Measurements from ENCODE around the gene ACAA2.

Gene ACAA2

DNA sequence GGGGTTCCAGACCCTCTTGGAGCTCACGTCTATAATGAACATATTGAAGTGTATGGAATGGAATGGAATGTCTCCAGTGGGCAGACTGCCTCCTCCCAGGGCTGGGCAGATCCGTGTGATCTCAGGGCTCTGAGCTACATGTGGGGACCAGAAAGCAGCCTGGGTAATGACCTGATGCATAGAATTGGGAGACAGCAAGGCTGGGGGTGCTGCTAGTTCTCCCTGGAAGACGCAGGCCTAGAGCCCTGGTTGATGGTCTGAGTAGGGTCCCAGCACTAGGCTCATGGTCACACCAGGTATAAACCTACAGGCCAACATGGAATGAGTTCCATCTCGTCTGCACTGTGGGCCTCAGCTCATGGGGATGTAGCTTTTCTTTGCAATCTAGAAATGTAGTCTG lies 46.7 kb downstream of the ACAA2 start:
- no peak for DNase-seq (ENCODE audit: low read depth)

DNA sequence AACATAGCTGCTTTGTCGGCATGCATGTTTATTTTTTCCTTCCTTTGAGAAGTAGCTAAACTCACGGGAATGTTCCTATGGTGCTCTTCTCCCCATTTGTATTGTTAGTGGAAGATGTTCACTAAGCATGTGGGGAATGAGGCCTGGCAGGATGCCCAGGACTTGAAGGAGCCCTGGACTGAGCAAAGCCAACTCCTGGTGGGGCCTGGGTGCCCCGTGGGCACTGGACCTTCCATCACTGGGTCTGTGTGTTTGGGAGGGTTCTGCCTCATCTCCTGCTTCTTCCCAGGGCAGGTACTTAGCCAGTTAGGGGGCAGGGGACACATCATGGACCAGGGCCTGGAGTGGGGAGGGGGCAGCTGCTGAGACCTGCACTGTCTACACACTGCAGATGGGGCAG lies 49.3 kb downstream of the ACAA2 start:
- TF ChIP-seq, protein P1, sequence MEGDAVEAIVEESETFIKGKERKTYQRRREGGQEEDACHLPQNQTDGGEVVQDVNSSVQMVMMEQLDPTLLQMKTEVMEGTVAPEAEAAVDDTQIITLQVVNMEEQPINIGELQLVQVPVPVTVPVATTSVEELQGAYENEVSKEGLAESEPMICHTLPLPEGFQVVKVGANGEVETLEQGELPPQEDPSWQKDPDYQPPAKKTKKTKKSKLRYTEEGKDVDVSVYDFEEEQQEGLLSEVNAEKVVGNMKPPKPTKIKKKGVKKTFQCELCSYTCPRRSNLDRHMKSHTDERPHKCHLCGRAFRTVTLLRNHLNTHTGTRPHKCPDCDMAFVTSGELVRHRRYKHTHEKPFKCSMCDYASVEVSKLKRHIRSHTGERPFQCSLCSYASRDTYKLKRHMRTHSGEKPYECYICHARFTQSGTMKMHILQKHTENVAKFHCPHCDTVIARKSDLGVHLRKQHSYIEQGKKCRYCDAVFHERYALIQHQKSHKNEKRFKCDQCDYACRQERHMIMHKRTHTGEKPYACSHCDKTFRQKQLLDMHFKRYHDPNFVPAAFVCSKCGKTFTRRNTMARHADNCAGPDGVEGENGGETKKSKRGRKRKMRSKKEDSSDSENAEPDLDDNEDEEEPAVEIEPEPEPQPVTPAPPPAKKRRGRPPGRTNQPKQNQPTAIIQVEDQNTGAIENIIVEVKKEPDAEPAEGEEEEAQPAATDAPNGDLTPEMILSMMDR (IDR thresholded peaks at IDR 0.05; ENCODE audit: insufficient read depth, low read depth, low read length, missing control alignments) = no peak
- no peak for DNase-seq (ENCODE audit: low read depth)
- H3K4me3 ChIP-seq (ENCODE audit: low read length) = no peak overlapping the region

More for the DNA sequence above, 46.7 kb downstream of the ACAA2 start:
- H3K4me3 ChIP-seq (ENCODE audit: low read length) = no peak overlapping the region
- TF ChIP-seq, protein P1 (IDR thresholded peaks at IDR 0.05; ENCODE audit: insufficient read depth, low read depth, low read length, missing control alignments) = no peak

DNA sequence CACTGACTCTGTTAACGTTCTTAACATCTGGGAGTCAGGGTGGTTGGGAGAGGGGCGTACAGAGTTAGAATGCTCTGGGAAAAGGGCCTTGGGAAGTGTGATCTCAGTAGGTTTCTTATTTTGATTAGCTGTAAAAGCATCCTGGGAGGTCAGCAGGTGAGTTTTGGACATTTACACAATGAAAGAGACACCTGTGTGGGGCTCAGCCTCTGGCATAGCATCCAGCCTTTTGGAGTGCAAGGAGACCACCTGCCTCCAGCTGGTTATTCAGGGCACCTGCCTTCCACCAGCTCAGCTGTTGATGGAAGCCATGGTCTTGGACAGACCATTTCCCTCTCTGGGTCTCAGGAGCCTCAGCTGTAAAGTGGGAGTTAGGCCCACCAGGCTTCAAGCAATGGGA lies 49.7 kb downstream of the ACAA2 start:
- H3K4me3 ChIP-seq (ENCODE audit: low read length) = no peak overlapping the region
- no peak for DNase-seq (ENCODE audit: low read depth)
- TF ChIP-seq, protein P1 (IDR thresholded peaks at IDR 0.05; ENCODE audit: insufficient read depth, low read depth, low read length, missing control alignments) = no peak

DNA sequence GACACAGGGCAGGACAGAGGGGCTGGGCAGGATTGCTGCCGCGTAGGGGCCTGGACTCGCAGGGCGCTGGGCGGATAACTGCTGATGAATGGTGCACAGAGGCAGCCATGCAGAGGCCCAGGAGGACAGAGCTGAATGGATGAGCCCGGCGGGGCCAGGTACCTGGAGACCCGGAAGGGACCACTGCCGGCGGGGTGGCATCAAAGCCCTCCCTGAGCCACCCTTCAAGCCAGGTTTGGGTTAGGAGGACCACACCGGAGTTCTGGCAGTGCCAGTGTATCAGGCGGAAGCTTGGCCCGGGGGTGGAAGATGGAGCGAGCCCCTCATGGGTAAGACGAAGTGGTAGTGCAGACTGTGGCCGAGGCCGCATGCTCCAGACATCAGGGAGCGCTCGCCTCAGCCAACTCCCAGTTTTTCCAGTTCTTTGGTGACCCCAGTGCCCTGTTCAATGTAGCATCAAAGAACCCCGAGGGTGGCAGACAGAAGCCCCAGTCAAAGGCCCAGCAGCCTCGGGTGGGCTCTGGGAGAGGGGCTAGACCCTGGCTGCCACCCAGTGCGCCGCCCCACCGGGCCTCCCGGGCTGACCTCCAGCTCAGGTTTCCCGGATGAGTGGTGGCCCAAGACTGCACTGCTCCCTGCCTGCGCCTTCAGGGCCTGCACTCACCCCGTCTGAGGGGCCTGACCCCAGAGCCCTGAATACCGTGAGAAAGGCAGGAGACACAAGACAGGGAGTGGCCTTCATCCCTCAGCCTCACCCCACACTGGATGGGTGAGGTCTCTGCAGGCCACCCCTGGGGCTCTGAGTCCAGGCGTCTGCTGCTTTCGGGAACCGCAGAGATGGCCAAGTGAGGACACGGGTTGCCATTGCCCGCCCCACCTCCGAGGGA lies 50.9 kb downstream of the ACAA2 start:
- TF ChIP-seq, protein P1 (IDR thresholded peaks at IDR 0.05; ENCODE audit: insufficient read depth, low read depth, low read length, missing control alignments) = no peak
- H3K4me3 ChIP-seq (ENCODE audit: low read length) = no peak overlapping the region
- DNase-seq (ENCODE audit: low read depth) = no peak

DNA sequence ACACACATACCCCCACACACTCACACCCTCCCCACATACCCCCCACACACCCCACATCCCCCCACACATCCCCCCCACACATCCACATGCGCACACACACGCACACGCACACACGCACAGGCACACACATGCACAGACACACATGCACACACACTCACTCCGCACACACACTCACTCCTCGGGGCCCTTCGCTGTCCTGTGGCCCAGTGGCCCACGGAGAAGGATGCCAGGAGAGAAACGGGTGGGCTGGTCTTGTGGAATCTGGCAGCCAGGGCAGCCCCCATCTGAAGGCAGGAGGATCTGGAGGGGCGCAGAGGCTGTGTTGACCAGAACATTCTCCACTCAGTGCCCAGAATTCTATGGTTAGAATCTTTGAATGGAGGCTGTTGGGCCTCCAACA lies 51.6 kb downstream of the ACAA2 start:
- no peak for DNase-seq (ENCODE audit: low read depth)
- H3K4me3 ChIP-seq (ENCODE audit: low read length) = no peak overlapping the region
- TF ChIP-seq, protein P1 (IDR thresholded peaks at IDR 0.05; ENCODE audit: insufficient read depth, low read depth, low read length, missing control alignments) = no peak

DNA sequence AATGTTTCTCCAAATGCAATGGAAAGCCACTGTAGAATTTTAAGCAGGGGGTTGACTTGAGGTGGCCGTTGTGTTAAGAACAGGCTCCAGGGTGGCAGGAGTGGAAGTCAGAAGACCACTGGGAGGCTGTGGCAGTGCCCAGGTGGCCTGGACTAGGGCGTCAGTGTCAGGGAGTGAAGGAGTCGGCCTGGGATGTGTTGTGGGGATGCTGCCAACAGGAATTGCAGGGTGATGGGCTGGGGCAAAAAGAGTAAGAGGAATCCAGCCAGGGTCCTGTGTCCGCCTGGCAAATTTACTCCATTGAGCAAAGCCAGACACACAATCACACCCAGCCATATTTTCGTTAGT lies 55.1 kb downstream of the ACAA2 start:
- DNase-seq (ENCODE audit: low read depth) = no peak
- H3K4me3 ChIP-seq (ENCODE audit: low read length) = no peak overlapping the region
- TF ChIP-seq, protein P1 (IDR thresholded peaks at IDR 0.05; ENCODE audit: insufficient read depth, low read depth, low read length, missing control alignments) = no peak

Data from epithelial cell of esophagus (primary cell).